ENCODE results near the gene AKAP3. TPM values are rescaled to one million over a fixed set of nuclear protein-coding genes. Genes with fewer than 3 reads are reported as not detected.

Gene AKAP3
- total and polyA plus RNA-seq, 4 donors: 0.57 to 2.4 (median 1.1) TPM

- peaks cover 0 to 3% (median 0%) of the 10 kb centered on the region in 3 donors for H3K27me3 ChIP-seq (ENCODE audit: control insufficient read depth in 3 of 3, insufficient read depth in 3 of 3, low read length in 2 of 3)
- H3K4me3 ChIP-seq: no peak overlapping the region
- peak overlapping the region in 1 of 2 donors; percentile 47 for H3K27ac ChIP-seq (ENCODE audit: low read depth in 1 of 2, low read length in 1 of 2)
- ATAC-seq (ENCODE audit: insufficient read depth, low FRiP score): no peak
- WGBS, 2 donors: 59 to 69% methylated on average over 7 of the region's 7 CpGs
- peaks cover 0 to 6% (median 0%) of the 10 kb centered on the region in 5 donors for H3K4me1 ChIP-seq (ENCODE audit: control insufficient read depth in 5 of 5, insufficient read depth in 5 of 5, low read length in 5 of 5)
- no peak overlapping the region for H3K9ac ChIP-seq (ENCODE audit: insufficient read depth in 1 of 2, low read length in 2 of 2)
- H3K9me3 ChIP-seq (ENCODE audit: control insufficient read depth in 4 of 4, insufficient read depth in 3 of 4, low read length in 3 of 4): no peaks in the 10 kb centered on the region
- no peak for TF ChIP-seq CTCF (IDR thresholded peaks at IDR 0.05; ENCODE audit: control extremely low read depth, extremely low read depth)
- H3K36me3 ChIP-seq (ENCODE audit: control insufficient read depth in 4 of 4, insufficient read depth in 4 of 4, low read length in 4 of 4): no peaks in the 10 kb centered on the region
- peak in 2 of 3 donors; percentile 31 to 50 for DNase-seq
Measured at GRCh38 chr12:4572680-4573079, 76.2 kb downstream of the AKAP3 start.

GRCh38 chr12:4569261-4569660 lies 79.6 kb downstream of the AKAP3 start:
- Histone ChIP-seq H3K4me1 (ENCODE audit: control insufficient read depth in 5 of 5, insufficient read depth in 5 of 5, low read length in 5 of 5) (peaks cover 0 to 10% (median 0%) of the 10 kb centered on the region in 5 donors), H3K36me3 (ENCODE audit: control insufficient read depth in 4 of 4, insufficient read depth in 4 of 4, low read length in 4 of 4) (no peaks in the 10 kb centered on the region), H3K9ac (ENCODE audit: insufficient read depth in 1 of 2, low read length in 2 of 2) (no peak overlapping the region), H3K9me3 (ENCODE audit: control insufficient read depth in 4 of 4, insufficient read depth in 3 of 4, low read length in 3 of 4) (no peaks in the 10 kb centered on the region), H3K27ac (ENCODE audit: low read depth in 1 of 2, low read length in 1 of 2) (no peak overlapping the region), H3K27me3 (ENCODE audit: control insufficient read depth in 3 of 3, insufficient read depth in 3 of 3, low read length in 2 of 3) (no peaks in the 10 kb centered on the region), H3K4me3 (no peak overlapping the region)
- no peak for TF ChIP-seq CTCF (IDR thresholded peaks at IDR 0.05; ENCODE audit: control extremely low read depth, extremely low read depth)
- ATAC-seq (ENCODE audit: insufficient read depth, low FRiP score) (no peak), DNase-seq (no peak)
- WGBS, 2 donors: 86 to 90% methylated on average over 4 of the region's 4 CpGs

GRCh38 chr12:4567073-4567881 lies 81.6 kb downstream of the AKAP3 start:
- peak; percentile 54 for ATAC-seq (ENCODE audit: insufficient read depth, low FRiP score)
- peak overlapping the region in 1 of 2 donors; percentile 64 for H3K27ac ChIP-seq (ENCODE audit: low read depth in 1 of 2, low read length in 1 of 2)

More at GRCh38 chr12:4567073-4567881, 81.6 kb downstream of the AKAP3 start:
- DNase-seq: peak in 1 of 3 donors; percentile 16
- TF ChIP-seq CTCF (IDR thresholded peaks at IDR 0.05; ENCODE audit: control extremely low read depth, extremely low read depth): no peak
- Histone ChIP-seq H3K9me3 (ENCODE audit: control insufficient read depth in 4 of 4, insufficient read depth in 3 of 4, low read length in 3 of 4) (no peaks in the 10 kb centered on the region), H3K4me3 (no peak overlapping the region), H3K9ac (ENCODE audit: insufficient read depth in 1 of 2, low read length in 2 of 2) (no peak overlapping the region), H3K27me3 (ENCODE audit: control insufficient read depth in 3 of 3, insufficient read depth in 3 of 3, low read length in 2 of 3) (no peaks in the 10 kb centered on the region), H3K4me1 (ENCODE audit: control insufficient read depth in 5 of 5, insufficient read depth in 5 of 5, low read length in 5 of 5) (peaks cover 0 to 10% (median 0%) of the 10 kb centered on the region in 5 donors), H3K36me3 (ENCODE audit: control insufficient read depth in 4 of 4, insufficient read depth in 4 of 4, low read length in 4 of 4) (no peaks in the 10 kb centered on the region)
- 20 to 38% methylated on average over 3 of the region's 3 CpGs for WGBS, 2 donors
